ENCODE data around the gene RPL3.

RPL3 gene

DNA sequence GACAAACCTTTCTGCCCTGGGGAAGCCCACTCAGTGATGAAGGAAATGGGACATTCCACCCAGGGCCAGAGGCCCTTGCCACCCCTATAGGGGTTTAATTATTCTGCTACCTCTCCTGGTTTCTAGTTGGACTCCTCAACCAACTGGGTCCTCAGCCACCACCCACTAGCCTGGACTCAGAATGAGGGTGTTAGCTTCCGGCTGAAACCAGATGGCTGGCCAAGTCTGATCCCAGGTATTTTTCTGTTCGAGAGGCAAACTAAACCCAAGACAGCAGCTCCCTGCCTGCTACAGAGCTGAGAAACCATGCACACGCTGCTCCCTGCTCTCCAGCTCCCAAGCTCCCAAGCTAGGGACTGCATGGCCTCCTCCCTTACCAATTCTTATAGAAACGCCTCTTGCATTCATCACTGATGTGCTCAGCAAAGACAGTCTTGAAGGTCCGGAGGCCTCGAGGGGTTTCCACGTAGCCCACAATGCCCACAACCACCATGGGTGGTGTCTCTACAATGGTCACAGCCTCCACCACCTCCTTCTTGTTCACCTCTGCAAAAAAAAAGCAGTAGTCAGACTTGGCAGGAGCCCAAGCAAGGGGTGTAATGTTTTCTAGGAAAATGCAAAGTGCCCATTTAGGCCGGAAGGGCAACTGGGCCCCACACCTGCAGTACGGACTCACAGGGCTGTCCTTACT is 2.2 kb downstream of the RPL3 start:
- DNase-seq (ENCODE audit: low spot score): peak; percentile 63

GRCh38 chr22:39316440-39317083 is 2.9 kb downstream of the RPL3 start:
- DNase-seq (ENCODE audit: low spot score): peak; percentile 97

DNA sequence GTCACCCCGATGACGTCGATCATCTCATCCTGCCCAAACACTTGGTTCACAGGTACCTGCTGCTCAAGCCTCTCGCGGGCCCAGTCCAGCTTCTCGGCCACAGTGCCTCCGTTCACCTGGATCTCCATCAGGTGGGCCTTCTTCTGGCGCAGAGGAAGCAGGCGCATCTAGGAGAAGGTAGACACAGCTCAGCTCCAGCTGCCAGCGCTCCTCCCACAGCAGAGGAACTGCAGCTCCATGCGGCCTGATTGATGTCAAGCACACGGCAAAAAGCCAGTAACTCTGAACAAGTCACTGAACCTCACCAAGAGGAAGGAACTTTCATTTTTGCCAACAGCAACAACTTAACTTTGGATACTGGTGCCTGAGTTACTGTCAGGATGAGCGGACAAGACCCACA is 4.0 kb downstream of the RPL3 start:
- DNase-seq (ENCODE audit: low spot score): peak; percentile 29

GRCh38 chr22:39314251-39314971 is 5.0 kb downstream of the RPL3 start:
- peak; percentile 50 for DNase-seq (ENCODE audit: low spot score)

DNA sequence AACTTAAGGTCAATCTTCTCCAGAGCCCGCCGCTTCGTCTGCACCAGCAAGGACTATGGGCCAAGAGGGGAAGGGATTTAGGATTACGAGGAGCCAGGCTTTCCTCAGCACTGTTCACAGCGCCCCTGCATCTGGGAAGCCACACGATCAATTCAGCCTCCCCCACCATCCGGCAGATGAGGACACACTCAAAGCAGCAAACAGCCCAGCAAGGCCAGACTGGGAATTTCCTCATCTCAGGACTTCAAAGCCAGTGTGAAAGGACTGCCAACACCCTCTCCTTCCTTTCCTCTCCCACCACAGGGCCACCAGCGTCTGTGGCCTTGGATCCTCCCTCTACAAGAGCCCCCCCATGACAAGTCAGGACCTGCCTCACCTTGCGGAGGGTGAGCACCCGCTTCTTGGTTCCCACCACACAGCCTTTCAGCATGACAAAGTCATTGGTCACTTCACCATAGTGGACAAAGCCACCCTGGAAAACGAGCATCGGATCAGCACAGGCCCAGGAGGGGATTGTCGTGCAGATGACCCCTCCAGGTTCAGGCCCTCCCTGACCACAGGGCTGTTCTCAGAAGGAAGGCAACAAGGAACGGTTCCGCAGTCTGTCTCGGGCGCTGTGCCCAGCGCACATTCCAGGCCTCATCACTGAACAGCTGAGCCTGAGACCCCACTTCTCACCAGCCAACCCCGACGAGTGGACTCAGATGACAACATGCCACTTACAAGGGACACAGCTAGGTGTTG is 6.0 kb downstream of the RPL3 start:
- peak; percentile 16 for DNase-seq (ENCODE audit: low spot score)

DNA sequence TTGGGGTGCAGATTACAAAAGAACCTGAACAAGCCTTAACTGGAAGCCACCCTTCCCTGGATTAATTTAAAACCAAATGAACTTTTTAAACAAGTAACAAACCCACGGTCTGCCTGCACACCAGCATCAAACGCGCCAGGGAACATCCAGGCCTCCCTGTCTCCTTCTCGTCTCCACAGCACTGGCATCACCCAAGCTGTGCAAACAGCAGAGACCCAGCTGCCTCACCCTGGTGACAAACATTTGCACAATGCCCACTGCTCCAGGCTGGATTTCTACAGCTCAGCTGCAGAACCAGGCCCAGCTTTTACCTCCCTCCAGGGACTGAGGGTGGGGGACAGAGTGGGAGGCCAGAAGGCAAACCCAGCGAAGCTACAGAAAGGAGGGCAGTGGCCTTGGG is 7.0 kb downstream of the RPL3 start:
- DNase-seq (ENCODE audit: low spot score): peak; percentile 58

- peak; percentile 66 for DNase-seq (ENCODE audit: low spot score)
These were observed 7.6 kb downstream of the RPL3 start for GRCh38 chr22:39311592-39312400.

DNA sequence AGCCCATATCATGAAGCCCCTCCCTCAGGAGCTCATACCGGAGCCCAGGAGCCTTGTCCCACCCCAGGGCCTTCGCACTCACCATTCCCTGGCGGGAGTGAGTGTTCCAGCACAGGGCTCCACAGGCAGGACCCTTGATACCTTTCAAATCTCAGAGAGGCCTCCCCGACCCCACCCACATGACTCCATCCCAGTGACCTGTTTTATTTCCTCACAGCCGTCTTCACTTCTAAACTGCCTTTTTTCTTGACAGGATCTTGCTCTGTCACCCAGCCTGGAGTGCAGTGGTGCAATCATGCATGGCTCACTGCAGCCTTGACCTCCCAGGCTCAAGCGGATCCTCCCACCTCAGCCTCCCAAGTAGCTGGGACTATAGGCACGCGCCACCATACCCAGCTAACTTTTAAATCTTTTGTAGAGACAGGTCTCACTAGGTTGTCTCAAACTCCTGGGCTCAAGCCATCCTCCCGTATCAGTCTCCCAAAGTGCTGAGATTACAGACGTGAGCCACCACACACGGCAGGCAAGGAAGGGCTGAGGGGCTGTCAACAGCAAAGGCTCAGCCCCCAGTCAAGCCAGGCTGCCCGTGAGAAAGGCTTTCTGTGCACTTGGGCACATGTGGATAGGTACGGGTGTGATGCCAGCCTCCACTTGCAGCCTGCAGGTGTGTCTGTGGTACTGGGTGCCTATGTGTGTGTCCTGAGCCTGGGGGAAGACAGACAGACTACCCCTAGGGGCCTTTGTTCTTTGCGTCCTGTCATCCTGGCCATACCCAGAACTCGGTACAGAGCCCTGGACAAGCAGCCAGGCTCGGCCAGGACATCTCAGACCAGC is 9.3 kb downstream of the RPL3 start:
- peak; percentile 54 for DNase-seq (ENCODE audit: low spot score)

DNA sequence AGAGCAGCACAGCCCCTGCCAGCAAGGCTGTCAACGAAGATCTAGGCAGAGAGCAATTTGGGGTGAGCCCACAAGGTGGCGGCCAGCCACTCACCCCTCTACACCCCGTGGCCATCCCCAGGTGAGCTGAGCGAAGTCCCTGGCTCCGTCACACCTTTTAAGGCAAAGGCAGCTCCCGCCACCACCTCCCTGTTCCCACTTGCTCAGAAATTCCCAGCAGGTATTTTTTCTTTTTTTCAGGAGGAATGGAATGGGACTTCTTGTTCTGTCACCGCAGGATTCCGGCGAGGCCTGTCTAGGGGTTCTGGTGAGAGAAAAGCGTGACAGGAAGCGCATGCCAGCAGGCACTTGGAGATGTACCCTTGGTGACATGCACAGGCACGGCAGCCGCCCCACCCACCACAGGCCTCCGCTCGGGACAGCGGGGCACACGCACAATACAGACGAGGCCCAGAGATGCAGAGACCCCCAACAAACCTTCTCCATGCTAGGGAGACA is 10.0 kb downstream of the RPL3 start:
- peak; percentile 34 for DNase-seq (ENCODE audit: low spot score)

- DNase-seq (ENCODE audit: low spot score): peak; percentile 93
These were observed 10.6 kb downstream of the RPL3 start for GRCh38 chr22:39308614-39309363.

DNA sequence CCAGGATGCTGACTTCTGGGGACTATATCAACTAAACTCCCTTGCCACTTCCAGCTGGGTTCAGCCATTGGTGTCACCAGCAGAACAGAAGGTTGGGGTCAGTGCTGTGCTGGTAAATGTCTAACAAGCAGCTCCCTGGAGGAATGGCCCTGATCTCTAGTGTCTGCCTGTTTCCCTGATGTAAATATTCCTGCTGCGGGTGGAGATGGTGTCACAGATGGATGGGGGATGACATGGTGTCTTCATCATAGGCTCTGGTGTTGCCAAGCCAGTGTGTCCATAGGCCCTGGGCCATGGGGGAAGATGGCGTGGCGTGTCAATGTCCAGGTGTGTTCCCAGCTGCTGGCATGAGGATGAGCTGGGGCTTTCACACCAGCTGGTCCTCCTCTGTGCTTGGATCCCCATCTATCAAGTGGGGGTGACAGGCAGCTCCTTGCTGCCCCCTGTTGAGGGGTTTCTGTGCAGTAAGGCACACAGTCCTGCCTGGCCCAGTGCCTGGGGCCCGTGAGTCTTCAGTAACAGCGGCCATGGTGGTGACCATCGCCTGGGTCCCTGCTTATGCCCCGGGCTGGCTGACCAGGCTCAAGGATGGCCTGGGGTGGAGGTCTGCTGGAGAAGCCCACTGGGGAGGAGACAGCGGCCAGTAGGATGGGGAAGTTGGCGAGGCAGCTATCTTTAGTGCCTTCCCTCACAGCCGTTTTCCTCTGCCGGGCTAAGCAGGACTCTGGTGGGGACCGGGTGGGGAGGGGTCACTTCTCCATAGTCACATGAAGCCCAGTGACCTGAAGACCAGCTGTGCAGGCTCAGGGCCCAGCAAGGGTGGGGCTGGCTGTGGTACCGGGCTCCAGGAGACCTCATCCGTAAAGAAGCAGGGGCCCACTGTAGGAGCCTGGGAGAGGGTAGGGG is 12.7 kb downstream of the RPL3 start:
- DNase-seq (ENCODE audit: low spot score): peak; percentile 10

- DNase-seq (ENCODE audit: low spot score): no peak
These were observed 15.3 kb downstream of the RPL3 start for GRCh38 chr22:39303892-39304671.

- DNase-seq (ENCODE audit: low spot score): no peak
These were observed 16.1 kb downstream of the RPL3 start for GRCh38 chr22:39303358-39303757.

DNA sequence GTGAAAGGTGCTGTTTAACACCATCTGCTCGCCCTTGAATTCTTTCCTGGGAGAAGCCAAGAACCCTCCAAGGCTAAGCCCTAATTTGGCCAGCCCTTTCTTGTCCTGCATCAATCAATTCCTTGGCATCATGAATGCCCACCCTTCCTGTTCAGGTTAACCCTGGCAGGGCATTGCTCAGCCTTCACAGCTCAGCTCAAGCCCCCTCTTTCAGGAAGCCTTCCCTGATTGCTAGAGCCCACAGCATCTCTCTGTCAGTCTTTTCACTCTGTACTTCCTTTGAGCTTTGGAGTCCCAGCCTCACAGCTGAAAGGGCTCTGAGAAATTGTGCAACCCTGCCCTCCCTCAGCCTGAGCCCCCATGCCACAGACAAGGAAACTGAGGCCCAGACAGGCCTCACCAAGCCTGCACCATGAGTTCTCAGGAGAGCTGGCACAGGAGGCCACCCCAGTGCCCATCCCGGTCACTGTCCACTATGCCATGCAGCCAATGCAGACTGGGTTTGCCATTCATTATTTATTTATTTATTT is 16.9 kb downstream of the RPL3 start:
- no peak for DNase-seq (ENCODE audit: low spot score)

DNA sequence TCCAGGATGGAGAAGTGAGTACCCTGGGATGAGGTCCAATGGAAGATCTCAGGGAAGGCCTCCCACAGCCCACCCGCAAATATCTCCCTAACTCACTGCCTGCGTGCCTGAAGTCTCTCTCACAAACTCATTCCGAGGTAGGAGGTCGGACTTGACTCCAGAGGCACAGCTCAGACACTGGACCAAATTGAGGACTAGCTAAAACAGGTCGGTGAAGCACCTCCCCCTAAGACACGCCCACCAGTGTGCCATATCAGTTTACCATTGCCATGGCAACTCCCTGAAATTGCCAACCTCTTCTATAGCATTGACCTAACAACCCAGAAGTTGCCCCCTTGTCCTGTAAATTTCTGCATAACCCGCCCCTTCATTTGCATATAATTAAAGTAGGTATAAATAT is 17.5 kb downstream of the RPL3 start:
- no peak for DNase-seq (ENCODE audit: low spot score)

- no peak for DNase-seq (ENCODE audit: low spot score)
These were observed 18.3 kb downstream of the RPL3 start for GRCh38 chr22:39301108-39301507.

- no peak for DNase-seq (ENCODE audit: low spot score)
These were observed 19.1 kb downstream of the RPL3 start for GRCh38 chr22:39300186-39300830.

All from RKO (cell line).